Muscle layer of duodenum (tissue), 2 donors: ENCODE measurements around the gene MAPRE2.

Experiments
- H3K27ac ChIP-seq: one replicate; pipeline ENCODE4 v1.7.0; 2013; ENCODE audit warnings: mild to moderate bottlenecking, low read length
- H3K27me3 ChIP-seq: one replicate; pipeline ENCODE4 v1.7.0; 2013; ENCODE audit warnings: low read depth, mild to moderate bottlenecking, control low read depth, low read length
- H3K36me3 ChIP-seq, 2 donors: one replicate each; pipeline ENCODE4 v1.7.0; 2013; ENCODE audit warnings: low read length in 2 of 2, control low read depth in 1 of 2, mild to moderate bottlenecking in 1 of 2; ENCODE audit not compliant: insufficient read depth in 2 of 2, control insufficient read depth in 1 of 2
- H3K4me1 ChIP-seq, 2 donors: one replicate each; pipeline ENCODE4 v1.7.0; 2013; ENCODE audit warnings: low read length in 2 of 2, mild to moderate bottlenecking in 2 of 2, control low read depth in 1 of 2, moderate library complexity in 1 of 2; ENCODE audit not compliant: insufficient read depth in 2 of 2, control insufficient read depth in 1 of 2
- H3K4me3 ChIP-seq, 2 donors: one replicate each; pipeline ENCODE4 v1.7.0; 2013; ENCODE audit warnings: low read length in 2 of 2, low read depth in 1 of 2, mild to moderate bottlenecking in 1 of 2
- H3K9me3 ChIP-seq, 2 donors: one replicate each; pipeline ENCODE4 v1.7.0; 2013; ENCODE audit warnings: low read length in 2 of 2, control low read depth in 1 of 2, mild to moderate bottlenecking in 1 of 2; ENCODE audit not compliant: control insufficient read depth in 1 of 2
- donor health status: healthy.

The MAPRE2 gene

DNA sequence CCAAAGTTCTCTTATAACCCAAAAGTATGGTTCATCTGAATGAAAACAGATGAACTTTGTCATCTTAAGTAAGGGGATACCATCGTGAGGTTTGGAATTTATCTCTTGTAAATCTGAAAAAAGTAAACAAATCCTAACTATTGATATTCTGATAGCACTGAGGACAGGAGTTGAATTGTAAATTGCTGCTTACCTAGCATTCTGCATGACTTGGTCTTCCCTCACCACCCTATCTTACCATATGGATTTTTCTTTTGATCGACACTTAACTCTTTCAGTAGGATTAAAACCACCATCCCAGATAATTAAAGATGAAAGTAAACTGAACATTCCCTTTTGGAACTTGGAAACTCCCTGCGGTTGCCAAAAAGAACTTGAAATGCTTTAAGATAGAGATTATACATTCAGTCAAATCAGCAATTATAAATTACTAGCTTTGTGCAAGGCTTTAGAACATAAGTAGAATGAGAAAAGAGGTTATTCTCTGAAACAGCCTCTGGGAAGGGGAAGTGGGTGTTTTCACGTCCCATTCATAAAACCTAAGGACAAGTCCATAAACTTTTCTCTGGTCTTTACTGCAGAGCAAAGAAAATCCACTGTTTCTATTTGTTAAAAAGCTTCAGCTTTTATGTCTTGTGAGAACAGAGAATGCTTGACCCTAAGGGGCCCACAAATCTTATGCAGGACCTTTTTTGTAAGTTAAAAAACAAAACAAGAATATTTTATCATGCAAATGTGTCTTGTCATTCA lies 149.9 kb downstream of the MAPRE2 start:
- Histone ChIP-seq H3K36me3 (no peaks in the 10 kb centered on the region), H3K27ac (no peak overlapping the region), H3K27me3 (no peaks in the 10 kb centered on the region), H3K9me3 (no peaks in the 10 kb centered on the region), H3K4me1 (no peaks in the 10 kb centered on the region), H3K4me3 (no peak overlapping the region)

GRCh38 chr18:35191698-35192025 lies 150.4 kb downstream of the MAPRE2 start:
- H3K4me1 ChIP-seq = no peaks in the 10 kb centered on the region
- no peaks in the 10 kb centered on the region for H3K27me3 ChIP-seq
- H3K27ac ChIP-seq = no peak overlapping the region
- no peaks in the 10 kb centered on the region for H3K36me3 ChIP-seq
- no peak overlapping the region for H3K4me3 ChIP-seq
- no peaks in the 10 kb centered on the region for H3K9me3 ChIP-seq

- Histone ChIP-seq H3K4me1 (no peaks in the 10 kb centered on the region), H3K9me3 (no peaks in the 10 kb centered on the region), H3K36me3 (no peaks in the 10 kb centered on the region), H3K27ac (no peak overlapping the region), H3K4me3 (no peak overlapping the region), H3K27me3 (no peaks in the 10 kb centered on the region)
Observed at GRCh38 chr18:35192415-35192814, 151.2 kb downstream of the MAPRE2 start.
